Measurements from ENCODE around the gene TOMM34.

DNA sequence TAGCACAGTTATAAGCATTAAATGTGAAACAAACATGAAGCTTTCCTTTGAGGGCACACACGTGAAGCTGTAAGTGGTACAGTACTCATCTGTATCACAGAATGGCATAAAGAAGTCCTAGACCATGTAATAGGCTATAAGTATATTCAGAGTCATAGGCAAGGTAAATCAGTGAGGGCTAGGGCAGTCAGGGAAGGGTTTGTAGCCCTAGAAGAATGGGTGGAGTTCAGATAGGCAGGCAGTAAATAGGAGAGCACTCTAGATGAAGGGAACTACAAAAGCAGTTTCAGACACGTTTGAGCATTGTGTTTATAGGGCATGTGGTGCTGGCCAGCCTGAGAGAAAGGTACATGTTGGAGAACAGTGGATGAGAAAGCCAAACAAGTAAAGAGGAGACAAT is 65.2 kb downstream of the TOMM34 start:
- no peak for TF ChIP-seq POLR2AphosphoS5 (IDR thresholded peaks at IDR 0.05)
- TF ChIP-seq, protein P1, sequence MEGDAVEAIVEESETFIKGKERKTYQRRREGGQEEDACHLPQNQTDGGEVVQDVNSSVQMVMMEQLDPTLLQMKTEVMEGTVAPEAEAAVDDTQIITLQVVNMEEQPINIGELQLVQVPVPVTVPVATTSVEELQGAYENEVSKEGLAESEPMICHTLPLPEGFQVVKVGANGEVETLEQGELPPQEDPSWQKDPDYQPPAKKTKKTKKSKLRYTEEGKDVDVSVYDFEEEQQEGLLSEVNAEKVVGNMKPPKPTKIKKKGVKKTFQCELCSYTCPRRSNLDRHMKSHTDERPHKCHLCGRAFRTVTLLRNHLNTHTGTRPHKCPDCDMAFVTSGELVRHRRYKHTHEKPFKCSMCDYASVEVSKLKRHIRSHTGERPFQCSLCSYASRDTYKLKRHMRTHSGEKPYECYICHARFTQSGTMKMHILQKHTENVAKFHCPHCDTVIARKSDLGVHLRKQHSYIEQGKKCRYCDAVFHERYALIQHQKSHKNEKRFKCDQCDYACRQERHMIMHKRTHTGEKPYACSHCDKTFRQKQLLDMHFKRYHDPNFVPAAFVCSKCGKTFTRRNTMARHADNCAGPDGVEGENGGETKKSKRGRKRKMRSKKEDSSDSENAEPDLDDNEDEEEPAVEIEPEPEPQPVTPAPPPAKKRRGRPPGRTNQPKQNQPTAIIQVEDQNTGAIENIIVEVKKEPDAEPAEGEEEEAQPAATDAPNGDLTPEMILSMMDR (IDR thresholded peaks at IDR 0.05) = no peak
